ENCODE data around the gene FLNB.

The FLNB gene

GRCh38 chr3:58009026-58009748, 965 bp downstream of the FLNB start:
- DNase-seq (ENCODE audit: low spot score): no peak

GRCh38 chr3:58009749-58010535, 1.7 kb downstream of the FLNB start:
- DNase-seq (ENCODE audit: low spot score): no peak

- DNase-seq (ENCODE audit: low spot score): no peak
These were observed 2.3 kb downstream of the FLNB start for GRCh38 chr3:58010562-58010961.

GRCh38 chr3:58011580-58011979, 3.4 kb downstream of the FLNB start:
- no peak for DNase-seq (ENCODE audit: low spot score)

- DNase-seq (ENCODE audit: low spot score): no peak
These were observed 4.1 kb downstream of the FLNB start for GRCh38 chr3:58012302-58012701.

GRCh38 chr3:58013099-58013498, 4.9 kb downstream of the FLNB start:
- DNase-seq (ENCODE audit: low spot score): no peak

GRCh38 chr3:58013973-58014649, 5.9 kb downstream of the FLNB start:
- DNase-seq (ENCODE audit: low spot score): no peak

- DNase-seq (ENCODE audit: low spot score): no peak
These were observed 7.3 kb downstream of the FLNB start for GRCh38 chr3:58015520-58015915.

GRCh38 chr3:58016710-58017109, 8.5 kb downstream of the FLNB start:
- no peak for DNase-seq (ENCODE audit: low spot score)

- no peak for DNase-seq (ENCODE audit: low spot score)
These were observed 10.9 kb downstream of the FLNB start for GRCh38 chr3:58018892-58019742.

GRCh38 chr3:58020783-58021071, 12.5 kb downstream of the FLNB start:
- no peak for DNase-seq (ENCODE audit: low spot score)

- no peak for DNase-seq (ENCODE audit: low spot score)
These were observed 13.1 kb downstream of the FLNB start for GRCh38 chr3:58021072-58021959.

GRCh38 chr3:58021962-58022361, 13.7 kb downstream of the FLNB start:
- no peak for DNase-seq (ENCODE audit: low spot score)

- no peak for DNase-seq (ENCODE audit: low spot score)
These were observed 14.3 kb downstream of the FLNB start for GRCh38 chr3:58022490-58022889.

- DNase-seq (ENCODE audit: low spot score): no peak
These were observed 15.3 kb downstream of the FLNB start for GRCh38 chr3:58023531-58023930.

- no peak for DNase-seq (ENCODE audit: low spot score)
These were observed 17.2 kb downstream of the FLNB start for GRCh38 chr3:58025406-58025805.

- DNase-seq (ENCODE audit: low spot score): no peak
These were observed 17.8 kb downstream of the FLNB start for GRCh38 chr3:58025837-58026569.

GRCh38 chr3:58026598-58026997, 18.4 kb downstream of the FLNB start:
- no peak for DNase-seq (ENCODE audit: low spot score)

- no peak for DNase-seq (ENCODE audit: low spot score)
These were observed 19.6 kb downstream of the FLNB start for GRCh38 chr3:58027704-58028317.

- no peak for DNase-seq (ENCODE audit: low spot score)
These were observed 20.7 kb downstream of the FLNB start for GRCh38 chr3:58028902-58029301.

All from kidney capillary endothelial cell (primary cell).